ENCODE measurements around the gene CAB39.

The CAB39 gene

GRCh38 chr2:230863442-230864121, 150.9 kb downstream of the CAB39 start:
- no peak for DNase-seq (ENCODE audit: low read depth)

GRCh38 chr2:230864122-230864604, 151.5 kb downstream of the CAB39 start:
- DNase-seq (ENCODE audit: low read depth), result no peak

- DNase-seq (ENCODE audit: low read depth), result peak; percentile 67
These were observed 152.1 kb downstream of the CAB39 start, which contains the start of gene ITM2C for GRCh38 chr2:230864605-230865306. ITM2C (plus strand) TSS chr2:230864942; CDS start chr2:230865026, 84 bp downstream.

- DNase-seq (ENCODE audit: low read depth), result no peak
These were observed 152.7 kb downstream of the CAB39 start for GRCh38 chr2:230865307-230865765.

- peak; percentile 30 for DNase-seq (ENCODE audit: low read depth)
These were observed 153.4 kb downstream of the CAB39 start for GRCh38 chr2:230865766-230866755.

GRCh38 chr2:230866756-230867523, 154.3 kb downstream of the CAB39 start:
- DNase-seq (ENCODE audit: low read depth), result peak; percentile 47

- no peak for DNase-seq (ENCODE audit: low read depth)
These were observed 155.7 kb downstream of the CAB39 start for GRCh38 chr2:230868161-230868946.

GRCh38 chr2:230868947-230869913, 156.6 kb downstream of the CAB39 start:
- DNase-seq (ENCODE audit: low read depth), result no peak

- DNase-seq (ENCODE audit: low read depth), result no peak
These were observed 157.4 kb downstream of the CAB39 start for GRCh38 chr2:230869914-230870543.

Data from activated T-helper 9 cell treated with anti-CD3 and anti-CD28 coated beads, Interleukin-2, amount 50 U/mL, for 16 hours (primary cell).